NCI-H345 treated with DMSO at 0.1 percent for 48 hours (cell line): ENCODE measurements around the gene OR4E1.
"Not testable (repeated sequence)": the region's sequence is repeated elsewhere in the genome, so short reads cannot be mapped to it uniquely, and the experiment has no call there.

Experiments used
- DNase-seq: peaks from one replicate; lab custom pipeline; 2025; ENCODE audit not compliant: unreplicated experiment; lab: John Stamatoyannopoulos, UW

The OR4E1 gene, protein sequence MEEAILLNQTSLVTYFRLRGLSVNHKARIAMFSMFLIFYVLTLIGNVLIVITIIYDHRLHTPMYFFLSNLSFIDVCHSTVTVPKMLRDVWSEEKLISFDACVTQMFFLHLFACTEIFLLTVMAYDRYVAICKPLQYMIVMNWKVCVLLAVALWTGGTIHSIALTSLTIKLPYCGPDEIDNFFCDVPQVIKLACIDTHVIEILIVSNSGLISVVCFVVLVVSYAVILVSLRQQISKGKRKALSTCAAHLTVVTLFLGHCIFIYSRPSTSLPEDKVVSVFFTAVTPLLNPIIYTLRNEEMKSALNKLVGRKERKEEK

DNA sequence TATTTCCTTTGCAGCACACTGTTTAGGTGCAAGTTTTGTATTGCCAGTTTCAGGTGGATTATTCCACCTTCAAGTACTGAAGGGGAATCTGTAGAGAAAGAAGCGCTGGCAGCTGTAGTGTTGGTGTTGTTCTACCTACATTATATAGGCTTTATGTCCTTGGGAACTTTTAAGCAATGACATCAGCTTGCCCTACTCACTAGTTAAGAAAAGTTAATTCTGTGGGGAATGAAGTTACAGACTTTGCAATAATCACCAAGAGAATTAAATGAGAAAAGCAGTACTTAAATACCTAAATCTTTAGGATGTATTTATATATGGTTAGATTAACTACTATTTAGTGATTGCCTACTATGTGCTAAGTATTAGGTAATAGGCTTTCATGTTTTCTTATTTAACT, at the start of gene OR4E1:
TSS of gene OR4E1 (minus strand) at position 101 of the 400 bp plus-strand sequence. CDS start 2,883 bp downstream, outside the sequence.
- no peak for DNase-seq

DNA sequence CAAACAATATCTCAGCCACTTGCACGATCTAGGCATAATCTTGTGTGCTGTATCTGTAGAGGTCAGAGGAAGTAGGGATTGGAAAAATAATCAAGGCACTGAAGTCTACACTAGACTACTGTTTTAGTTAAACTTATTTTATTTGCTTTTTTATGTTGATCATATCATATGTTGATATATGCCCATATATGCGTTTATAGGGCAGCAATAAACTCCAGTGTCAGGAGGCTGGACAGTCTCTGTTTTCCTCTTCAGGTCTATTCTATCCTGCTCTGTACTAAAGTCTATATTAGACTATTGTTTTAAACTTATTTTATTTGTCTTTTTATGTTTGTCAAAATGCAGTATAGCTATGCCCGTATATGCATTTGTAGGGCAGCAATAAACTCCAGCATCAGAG, 47.9 kb upstream of the OR4E1 start:
- no peak for DNase-seq

DNA sequence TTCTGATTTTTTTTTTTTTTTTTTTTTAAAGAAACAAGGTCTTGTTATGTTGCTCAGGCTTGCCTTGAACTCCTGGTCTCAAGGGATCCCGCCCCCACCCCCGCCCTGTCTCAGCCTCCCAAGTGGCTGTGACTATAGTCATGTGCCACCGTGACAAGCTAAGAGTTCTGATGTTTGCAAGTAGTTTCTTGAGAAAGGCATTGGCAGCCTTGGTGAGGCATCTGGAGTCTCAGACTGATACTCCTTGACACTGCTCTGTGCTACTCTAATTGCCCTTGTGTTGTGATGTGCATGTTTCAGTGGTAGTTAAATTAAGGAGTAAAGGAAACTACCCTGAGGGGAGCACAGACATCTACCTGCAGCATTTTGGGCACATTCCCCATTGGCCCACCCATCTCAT, 46.2 kb upstream of the OR4E1 start:
- no peak for DNase-seq

DNA sequence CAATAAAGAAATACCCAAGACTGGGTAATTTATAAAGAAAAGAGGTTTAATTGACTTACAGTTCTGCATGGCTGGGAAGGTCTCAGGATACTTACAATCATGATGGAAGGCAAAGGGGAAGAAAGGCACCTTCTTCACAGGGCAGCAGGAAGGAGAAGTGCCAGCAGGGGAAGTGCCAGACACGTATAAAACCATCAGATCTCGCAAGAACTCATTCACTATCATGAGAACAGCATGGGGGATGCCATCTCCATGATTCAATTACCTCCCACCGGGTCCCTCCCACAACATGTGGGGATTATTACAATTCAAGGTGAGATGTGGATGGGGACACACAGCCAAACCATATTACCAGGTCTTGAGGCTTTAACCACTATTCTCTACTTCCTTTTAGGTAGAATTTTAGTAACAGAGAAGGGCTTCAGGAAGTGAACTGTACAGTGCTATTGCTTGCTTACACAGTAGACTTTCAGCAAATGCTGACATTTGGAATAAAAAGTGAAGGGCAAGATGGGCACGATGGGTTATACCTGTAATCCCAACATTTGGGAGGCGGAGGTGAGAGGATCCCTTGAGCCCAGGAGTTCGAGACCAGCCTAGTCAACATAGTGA, 40.8 kb upstream of the OR4E1 start:
- no peak for DNase-seq

DNA sequence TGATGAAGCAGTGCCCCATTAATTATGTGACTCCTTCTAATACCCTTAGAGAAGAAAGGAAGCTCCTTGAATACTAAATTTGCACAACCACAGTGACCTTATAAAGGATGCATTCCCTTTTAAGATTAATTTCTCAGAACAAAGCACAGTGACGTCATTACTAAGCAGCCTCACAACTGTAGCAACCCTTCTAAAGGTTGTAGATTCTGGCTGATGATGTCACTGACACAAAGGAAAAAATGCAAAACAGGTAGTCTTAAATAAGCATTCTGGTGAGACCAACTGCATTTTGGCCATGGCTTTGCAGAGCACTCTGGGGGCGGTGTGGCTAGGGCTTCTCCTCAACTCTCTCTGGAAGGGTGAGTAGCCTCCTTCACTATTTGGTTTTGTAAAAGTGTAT, 38.4 kb upstream of the OR4E1 start:
- no peak for DNase-seq

DNA sequence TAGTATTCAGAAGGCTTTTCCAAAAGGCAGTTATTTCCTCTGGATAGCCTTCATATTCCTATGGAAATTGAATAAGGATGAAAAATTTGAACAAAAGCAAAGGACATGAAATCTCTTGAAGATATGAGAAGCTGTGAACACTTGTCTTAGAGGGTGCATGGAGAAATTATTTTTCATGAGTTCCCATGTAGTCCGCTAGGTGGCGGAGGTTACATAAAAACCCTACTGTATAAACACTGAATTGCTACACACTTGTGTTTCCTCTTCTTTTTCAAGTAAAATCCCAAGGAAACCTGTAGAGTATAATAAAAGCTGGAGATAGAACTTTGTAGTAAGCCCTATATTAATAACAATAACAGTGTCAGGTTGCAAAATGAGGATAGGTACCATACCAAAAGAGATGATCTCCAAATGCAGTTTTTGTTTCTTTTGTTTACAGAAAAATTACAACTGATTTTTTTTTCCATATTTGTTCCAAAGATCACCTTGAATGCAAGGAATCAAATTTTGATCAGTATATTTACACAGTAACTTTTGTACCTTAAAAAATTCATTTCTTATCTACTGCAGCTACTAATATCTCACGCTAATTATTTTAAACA, 37.8 kb upstream of the OR4E1 start:
- DNase-seq, result peak; percentile 23

DNA sequence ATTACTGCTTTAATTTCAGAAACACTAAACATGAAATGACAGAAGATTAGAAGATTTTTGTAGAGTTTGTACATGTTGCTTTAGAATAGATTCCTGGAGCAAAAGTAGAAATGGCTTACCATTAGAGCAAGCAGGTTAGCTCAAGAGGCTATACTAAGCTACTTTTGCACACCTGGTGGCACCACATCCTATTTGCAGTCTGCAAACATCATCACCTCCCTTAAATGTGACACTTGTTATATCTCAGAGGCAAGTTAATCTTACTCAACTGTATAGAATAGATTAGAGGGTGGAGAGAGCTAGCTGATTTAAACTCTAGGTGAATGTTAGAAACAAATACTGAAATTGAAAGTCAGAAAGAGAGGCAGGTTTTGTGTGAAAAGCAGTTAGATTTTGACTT, 30.7 kb upstream of the OR4E1 start:
- no peak for DNase-seq

DNA sequence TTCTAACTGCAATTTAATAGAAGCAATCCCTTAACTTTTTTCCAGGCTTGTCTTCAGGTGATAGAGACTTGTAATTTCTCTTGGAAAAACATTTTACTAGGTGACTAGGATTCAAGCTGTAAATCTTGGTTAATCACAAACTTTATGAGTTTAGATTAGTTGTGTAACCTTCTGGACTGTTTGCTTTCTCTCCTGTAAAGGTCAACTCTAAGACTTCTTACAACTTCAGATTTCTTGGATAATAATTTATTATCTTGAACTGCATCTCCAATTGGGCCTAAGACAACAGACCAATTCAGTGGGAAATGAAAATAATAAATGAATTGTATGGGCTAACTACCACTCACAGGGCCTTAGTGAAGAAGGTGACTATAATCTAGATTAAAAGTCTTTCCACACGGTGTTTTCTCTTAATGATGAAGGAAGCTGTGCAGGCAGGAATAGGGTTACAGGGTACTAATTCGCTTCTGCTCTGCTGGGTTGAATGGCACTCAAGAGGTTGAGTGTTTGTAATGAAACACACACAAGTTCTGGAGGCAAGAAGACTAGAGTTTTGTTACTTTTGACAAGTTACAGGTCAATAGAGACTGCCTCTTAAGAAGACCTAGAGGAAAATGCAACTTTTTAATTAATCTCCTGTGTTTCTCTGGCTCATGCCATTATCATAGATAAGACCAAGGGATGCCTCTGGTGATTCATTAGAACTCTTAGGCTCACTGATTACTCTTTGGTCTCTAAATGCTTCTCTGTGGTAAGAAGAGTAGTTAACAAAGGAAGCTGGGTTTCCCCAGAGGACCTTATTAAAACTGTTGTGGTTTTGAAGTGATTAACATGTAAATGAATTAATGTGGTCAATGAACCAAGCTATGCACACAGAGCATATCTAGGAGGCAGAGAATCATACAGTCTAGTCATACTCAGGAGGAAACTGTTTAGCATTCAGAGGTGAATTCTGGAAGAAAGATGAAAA, 30.0 kb upstream of the OR4E1 start:
- DNase-seq, result no peak

DNA sequence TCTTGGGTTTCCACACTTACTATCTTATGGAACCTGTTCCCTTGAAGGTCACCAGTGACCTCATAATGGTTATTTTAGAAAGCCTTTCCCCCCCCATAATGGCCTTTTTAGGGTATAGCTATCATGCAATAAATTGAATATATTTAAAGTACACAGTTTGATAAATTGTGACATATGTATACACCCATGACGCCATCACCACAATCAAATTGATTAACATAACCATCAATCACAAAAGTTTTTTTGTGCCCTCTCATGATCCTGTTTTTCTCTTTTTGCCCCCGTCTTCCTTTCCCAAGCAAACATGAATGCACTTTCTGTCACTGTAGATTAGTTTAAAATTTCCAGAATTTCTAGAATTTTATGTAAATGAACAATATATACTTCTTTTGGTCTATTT, 28.7 kb upstream of the OR4E1 start:
- DNase-seq, result no peak

DNA sequence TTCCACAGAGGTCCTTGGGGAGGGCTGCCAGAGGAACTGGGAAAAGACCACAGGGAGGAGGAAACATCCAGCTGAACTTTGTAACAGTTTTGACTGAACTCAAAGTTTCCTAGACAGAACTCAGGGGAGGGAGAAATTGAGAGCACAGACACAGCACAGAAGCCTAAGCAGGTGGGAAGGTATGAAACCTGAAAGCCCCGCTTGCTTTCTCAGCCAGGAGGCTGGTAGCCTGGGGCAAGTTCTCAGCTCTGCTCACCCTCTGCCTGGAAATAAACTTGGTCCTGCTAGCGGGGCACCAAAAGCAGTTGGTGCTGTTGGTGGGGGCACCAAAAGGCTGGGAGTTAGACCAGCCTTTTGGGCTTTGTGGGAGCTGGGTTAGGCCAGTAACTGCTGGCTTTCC, 25.9 kb upstream of the OR4E1 start:
- no peak for DNase-seq

DNA sequence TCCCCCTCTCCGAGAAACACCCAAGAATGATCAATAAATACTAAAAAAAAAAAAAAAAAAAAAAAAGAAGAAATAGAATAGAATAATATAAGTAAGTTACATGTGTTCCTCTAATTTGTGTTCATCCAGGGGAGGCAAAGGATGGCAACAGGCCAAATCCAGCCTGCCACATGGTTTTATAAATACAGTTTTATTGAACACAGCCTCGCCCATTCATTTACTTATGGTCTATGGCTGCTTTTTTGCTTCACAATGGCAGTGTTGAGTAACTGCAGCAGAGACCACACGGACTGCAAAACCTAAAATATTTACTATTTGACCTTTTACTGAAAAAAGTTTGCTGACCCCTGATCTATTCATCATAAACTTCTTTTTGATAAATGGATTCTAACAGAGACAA, 24.9 kb upstream of the OR4E1 start:
- not testable (repeated sequence) for DNase-seq

DNA sequence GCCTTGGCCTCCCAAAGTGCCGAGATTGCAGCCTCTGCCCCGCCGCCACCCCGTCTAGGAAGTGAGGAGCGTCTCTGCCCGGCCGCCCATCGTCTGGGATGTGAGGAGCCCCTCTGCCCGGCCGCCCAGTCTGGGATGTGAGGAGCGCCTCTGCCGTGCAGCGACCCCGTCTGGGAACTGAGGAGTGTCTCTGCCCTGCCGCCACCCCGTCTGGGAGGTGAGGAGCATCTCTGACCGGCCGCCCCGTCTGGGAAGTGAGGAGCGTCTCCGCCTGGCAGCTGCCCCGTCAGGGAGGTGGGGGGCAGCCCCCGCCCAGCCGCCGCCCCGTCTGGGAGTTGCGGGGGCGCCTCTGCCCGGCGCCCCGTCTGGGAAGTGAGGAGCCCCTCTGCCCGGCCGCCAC, 24.0 kb upstream of the OR4E1 start:
- DNase-seq, result not testable (repeated sequence)

DNA sequence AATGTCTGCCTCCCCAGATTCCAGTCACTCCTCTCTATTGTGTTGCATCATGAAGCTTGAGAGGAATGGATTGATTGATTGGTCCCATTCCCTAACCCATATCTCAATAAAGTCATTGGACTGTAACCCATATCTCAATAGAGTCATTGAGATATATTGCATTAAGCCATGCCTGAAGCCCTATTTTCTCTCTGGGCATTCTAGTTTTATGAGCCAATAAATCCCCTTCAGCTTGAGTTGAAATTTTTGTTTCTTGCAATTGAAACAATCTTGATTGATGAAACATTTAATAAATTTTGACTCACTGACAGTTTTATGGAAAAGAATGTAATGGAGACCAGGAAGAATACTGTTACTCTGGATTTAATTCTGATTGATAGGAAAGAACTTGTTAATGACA, 20.8 kb upstream of the OR4E1 start:
- DNase-seq, result no peak

DNA sequence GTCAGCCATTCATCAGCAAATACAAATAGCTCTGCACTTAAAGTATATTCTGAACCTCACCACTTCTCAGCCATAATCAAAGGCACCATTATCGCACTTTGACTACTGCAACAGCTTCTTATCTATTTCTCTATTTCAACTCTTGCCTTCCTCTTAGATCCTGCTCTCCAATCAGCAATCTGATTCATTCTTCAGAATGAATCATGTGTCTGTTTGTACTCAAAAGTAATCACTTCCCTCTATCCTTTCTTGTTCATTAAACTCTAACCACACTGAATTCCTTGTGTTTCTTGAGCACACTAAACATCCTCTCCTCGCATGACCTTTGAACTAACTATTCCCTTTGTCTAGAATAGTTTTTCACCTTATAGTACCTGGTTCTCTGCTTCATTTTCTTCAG, 12.8 kb upstream of the OR4E1 start:
- DNase-seq, result no peak

DNA sequence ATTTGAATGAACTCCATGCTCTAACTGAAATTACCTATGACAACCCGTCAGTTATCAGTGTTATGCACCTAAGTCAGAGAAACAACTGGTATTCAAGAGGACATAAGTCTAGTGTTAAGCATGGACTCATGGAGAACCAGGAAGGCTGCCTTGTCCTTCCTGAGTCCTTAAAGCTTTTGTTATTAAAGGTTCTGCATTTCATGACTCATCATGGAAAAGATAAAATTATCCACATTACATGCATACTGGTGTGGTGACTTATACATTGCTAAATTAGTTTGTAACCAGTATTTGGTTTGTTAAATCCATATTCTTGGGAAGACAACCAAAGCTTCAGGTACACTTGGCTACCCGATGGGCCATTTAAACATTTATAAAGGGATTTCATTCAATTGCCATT, 6.5 kb upstream of the OR4E1 start:
- no peak for DNase-seq

DNA sequence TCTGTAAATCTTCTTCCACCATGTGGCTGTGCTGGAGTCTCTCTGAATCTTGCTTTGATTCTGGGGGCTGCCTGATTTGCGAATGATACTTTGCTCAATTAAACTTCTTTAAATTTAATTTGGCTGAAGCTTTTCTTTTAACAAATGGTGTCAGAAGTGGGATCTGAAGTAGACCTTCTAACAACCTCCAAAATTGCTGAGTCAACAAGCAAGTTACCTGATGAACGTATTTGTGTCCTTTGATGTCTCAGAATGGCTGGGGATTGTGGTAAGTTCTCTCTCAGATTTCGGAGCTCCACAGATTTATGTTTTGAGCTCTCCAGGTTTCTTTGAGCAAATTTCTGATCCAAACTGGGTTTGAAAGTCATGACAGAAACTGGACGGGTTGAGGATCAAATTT, 1.9 kb upstream of the OR4E1 start:
- no peak for DNase-seq

DNA sequence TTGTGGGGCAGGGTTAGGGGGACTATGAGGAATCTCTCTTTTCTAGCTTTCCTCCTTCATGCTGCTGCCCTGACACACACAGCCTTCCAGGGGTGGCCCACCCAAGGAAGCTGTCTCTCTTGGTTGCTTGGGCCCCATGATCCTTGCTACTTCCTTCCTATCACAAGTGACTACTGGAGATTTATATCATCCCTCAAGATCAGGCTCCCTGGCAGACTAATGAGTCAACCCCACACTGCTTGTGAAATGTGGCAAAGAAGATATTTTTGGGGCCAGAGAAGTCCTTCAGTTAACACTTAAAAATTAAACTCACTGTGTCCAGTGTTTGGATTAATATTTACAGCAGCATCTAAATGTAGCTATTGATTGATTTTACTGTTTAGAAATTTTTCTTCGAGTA, 1.5 kb downstream of the OR4E1 start:
- no peak for DNase-seq

DNA sequence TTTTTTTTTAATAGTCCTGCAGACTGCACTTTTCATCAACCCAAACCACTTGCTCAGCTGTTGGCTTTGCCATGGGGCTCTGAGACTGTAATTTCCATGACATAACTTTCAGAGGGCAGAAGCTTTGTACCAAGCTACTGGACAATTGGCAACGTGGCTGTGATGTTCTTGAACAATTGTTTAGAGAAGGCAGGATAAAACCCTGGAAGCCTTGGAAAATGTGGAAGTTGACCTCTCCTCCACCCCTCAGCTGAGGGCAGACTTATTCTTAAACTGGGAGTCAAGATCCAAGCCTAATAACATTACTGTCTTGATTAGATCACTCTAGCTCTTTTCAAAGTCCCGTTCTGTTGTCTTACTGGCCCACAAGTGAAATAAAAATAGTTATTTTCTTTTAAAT, 2.2 kb downstream of the OR4E1 start:
- DNase-seq, result no peak

DNA sequence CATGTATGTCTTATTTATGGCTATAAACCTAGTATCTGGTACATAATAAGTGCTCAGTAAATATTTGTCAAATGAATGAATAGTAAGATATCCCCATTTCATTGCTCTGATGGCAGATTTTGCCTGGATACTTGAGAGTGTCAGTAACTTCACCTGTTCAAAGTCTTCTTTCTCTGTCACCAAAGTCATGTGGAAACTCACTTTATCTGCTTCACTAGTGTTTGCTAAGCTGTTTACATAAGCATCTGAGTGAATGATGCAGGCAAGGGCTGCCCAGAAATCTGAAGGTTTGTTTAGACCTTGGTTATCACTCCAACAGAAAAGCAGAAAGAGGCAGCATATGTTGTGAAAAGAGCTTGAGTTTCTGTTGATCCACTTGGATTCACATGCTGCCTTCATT, 4.3 kb downstream of the OR4E1 start:
- peak; percentile 1 for DNase-seq

DNA sequence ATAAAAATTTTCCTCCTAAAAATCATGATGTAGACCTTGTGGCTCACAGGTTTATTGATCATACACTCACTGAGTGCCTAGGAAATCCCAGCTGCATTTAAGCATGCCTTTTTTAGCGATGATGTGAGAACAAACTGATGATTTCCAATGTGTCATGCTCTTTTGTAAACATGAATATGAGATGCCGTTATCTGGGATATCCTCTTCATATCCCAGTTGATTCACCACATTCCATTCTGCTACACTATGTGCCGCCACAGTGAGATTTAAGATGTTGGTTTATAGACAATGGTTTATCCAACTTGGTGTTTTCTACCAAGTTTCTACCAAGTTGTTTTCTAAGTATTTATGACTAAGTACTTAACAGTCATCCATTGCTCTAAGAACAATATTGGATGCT, 5.2 kb downstream of the OR4E1 start:
- DNase-seq, result no peak

DNA sequence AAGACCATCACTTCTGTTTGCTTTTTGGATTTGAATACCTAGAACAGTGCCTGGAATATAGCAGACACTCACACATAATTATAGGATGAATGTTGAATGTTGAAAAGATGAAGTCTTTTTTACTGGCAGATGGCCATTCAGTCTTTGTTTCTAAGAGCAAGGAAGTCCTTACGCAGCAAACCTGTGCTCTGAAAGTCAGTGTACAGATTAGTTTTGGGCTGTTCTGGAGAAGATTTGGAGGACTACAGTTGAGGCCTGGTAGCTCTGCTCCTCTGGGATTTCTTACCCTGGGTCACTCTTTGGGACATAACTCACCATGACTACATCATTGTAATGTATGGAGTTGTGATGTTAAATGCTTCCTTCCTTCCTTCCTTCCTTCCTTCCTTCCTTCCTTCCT, 16.6 kb downstream of the OR4E1 start:
- no peak for DNase-seq
